SH-SY5Y (cell line): ENCODE measurements around the gene GFER.

Experiments
- GATA2 ChIP-seq: IDR thresholded peaks from 2 replicates; pipeline ENCODE4 v1.6.1; 2011; ENCODE audit warnings: mild to moderate bottlenecking, low read depth, low read length
- GATA3 ChIP-seq: IDR thresholded peaks from 2 replicates; pipeline ENCODE4 v1.6.1; 2011; ENCODE audit warnings: low read depth, mild to moderate bottlenecking, low read length, moderate library complexity

GFER gene

GRCh38 chr16:1979271-1980029 is 4.5 kb upstream of the GFER start:
- no peak for TF ChIP-seq GATA2
- TF ChIP-seq GATA3 = no peak

- TF ChIP-seq GATA3 = no peak
- no peak for TF ChIP-seq GATA2
Measured at GRCh38 chr16:1980030-1980769, 3.8 kb upstream of the GFER start.

- no peak for TF ChIP-seq GATA2
- no peak for TF ChIP-seq GATA3
Measured at GRCh38 chr16:1980770-1981087, 3.3 kb upstream of the GFER start.

- TF ChIP-seq GATA3 (no peak), GATA2 (no peak)
Measured at GRCh38 chr16:1981398-1981836, 2.6 kb upstream of the GFER start, which contains the start of gene NOXO1. TSS of gene NOXO1 (minus strand) at chr16:1981469. CDS start at chr16:1981179, 290 bp downstream.

GRCh38 chr16:1982013-1982433 is 2.0 kb upstream of the GFER start:
- TF ChIP-seq GATA3 = no peak
- TF ChIP-seq GATA2 = no peak

- TF ChIP-seq GATA3 = no peak
- no peak for TF ChIP-seq GATA2
Measured at GRCh38 chr16:1982991-1983543, 926 bp upstream of the GFER start.

GRCh38 chr16:1984347-1985225 is 593 bp downstream of the GFER start:
- TF ChIP-seq GATA3 (no peak), GATA2 (no peak)

GRCh38 chr16:1985466-1986150 is 1.6 kb downstream of the GFER start:
- TF ChIP-seq GATA2 = no peak

- TF ChIP-seq GATA3 (no peak), GATA2 (no peak)
Measured at GRCh38 chr16:1987198-1987597, 3.2 kb downstream of the GFER start.

GRCh38 chr16:1989209-1990100 is 5.5 kb downstream of the GFER start, which contains the start of gene SYNGR3:
TSS of gene SYNGR3 (plus strand) at chr16:1989970. CDS start at chr16:1990103, 133 bp downstream.
- TF ChIP-seq GATA2 (no peak), GATA3 (no peak)

GRCh38 chr16:1990101-1990350 is 6.0 kb downstream of the GFER start:
- TF ChIP-seq GATA3 (no peak), GATA2 (no peak)

GRCh38 chr16:1990351-1991134 is 6.5 kb downstream of the GFER start:
- no peak for TF ChIP-seq GATA3
- TF ChIP-seq GATA2 = no peak
